Measurements from ENCODE around the gene CDH4. TPM values are rescaled to one million over a fixed set of nuclear protein-coding genes. Genes with fewer than 3 reads are reported as not detected.

Gene CDH4
- total RNA-seq, 1 donor from 2014 or later = 3.2 TPM

DNA sequence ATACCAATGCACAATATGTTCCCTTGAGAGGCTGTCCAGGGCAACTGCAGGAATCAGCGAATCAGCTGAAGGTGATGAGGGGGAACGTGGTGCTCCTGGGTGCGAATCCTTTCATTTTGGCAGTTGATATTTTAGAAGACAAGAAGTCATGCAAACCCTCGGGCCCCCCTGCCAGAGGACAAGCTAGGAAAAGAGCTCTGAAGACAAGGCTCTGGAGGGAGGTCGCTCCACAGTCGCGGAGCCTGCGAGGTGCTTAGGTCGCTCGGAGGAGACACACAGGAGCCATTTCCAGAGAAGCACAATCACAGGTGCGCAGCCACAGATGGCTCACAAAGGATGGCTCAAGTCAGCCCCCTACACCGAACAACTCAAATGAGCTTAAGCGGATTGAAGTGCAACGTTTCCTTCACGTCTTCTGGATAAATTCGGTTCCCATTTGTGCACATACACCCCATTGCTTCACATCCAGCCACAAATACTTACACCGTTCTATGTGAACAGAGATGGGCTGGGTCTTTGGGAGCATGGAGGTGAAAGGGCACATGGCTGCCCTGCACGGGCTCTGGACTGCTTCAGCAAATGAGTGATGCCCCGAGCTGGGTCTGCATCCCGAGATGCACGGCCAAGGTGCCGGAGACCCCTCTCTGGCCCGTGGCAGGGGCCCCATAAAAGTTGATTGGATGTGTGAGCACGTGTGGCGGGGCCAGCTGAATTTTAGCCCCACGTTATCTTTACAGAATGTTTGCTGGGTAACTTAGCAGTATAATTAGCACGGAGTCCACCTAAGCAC, 527.3 kb downstream of the CDH4 start:
- H3K27me3 Mint-ChIP-seq (ENCODE audit: low read depth, unreplicated experiment) = peaks cover 60% of the 10 kb centered on the region
- DNase-seq (ENCODE audit: low read depth) = no peak
- no peak overlapping the region for H3K4me3 ChIP-seq (ENCODE audit: insufficient read depth, low read depth, low read length)
- H3K27me3 ChIP-seq (ENCODE audit: insufficient read depth, low read length) = no peaks in the 10 kb centered on the region
- no peaks in the 10 kb centered on the region for H4K20me1 ChIP-seq (ENCODE audit: insufficient read depth, low read length)
- no peaks in the 10 kb centered on the region for H3K36me3 ChIP-seq (ENCODE audit: insufficient read depth, low read length)
- TF ChIP-seq, protein P1, sequence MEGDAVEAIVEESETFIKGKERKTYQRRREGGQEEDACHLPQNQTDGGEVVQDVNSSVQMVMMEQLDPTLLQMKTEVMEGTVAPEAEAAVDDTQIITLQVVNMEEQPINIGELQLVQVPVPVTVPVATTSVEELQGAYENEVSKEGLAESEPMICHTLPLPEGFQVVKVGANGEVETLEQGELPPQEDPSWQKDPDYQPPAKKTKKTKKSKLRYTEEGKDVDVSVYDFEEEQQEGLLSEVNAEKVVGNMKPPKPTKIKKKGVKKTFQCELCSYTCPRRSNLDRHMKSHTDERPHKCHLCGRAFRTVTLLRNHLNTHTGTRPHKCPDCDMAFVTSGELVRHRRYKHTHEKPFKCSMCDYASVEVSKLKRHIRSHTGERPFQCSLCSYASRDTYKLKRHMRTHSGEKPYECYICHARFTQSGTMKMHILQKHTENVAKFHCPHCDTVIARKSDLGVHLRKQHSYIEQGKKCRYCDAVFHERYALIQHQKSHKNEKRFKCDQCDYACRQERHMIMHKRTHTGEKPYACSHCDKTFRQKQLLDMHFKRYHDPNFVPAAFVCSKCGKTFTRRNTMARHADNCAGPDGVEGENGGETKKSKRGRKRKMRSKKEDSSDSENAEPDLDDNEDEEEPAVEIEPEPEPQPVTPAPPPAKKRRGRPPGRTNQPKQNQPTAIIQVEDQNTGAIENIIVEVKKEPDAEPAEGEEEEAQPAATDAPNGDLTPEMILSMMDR (IDR thresholded peaks at IDR 0.05; ENCODE audit: insufficient read depth, low read depth, low read length) = no peak
- TF ChIP-seq EZH2 (IDR thresholded peaks at IDR 0.05; ENCODE audit: insufficient read depth, low read length) = no peak
- no peak overlapping the region for H3K4me3 Mint-ChIP-seq (ENCODE audit: unreplicated experiment)
- H3K27ac Mint-ChIP-seq (ENCODE audit: unreplicated experiment) = no peak overlapping the region
- H3K36me3 Mint-ChIP-seq (ENCODE audit: low read depth, unreplicated experiment) = no peaks in the 10 kb centered on the region
- H3K4me2 ChIP-seq (ENCODE audit: low read length) = no peak overlapping the region
- no peaks in the 10 kb centered on the region for H3K9me3 ChIP-seq (ENCODE audit: insufficient read depth, low read depth, low read length)
- FAIRE-seq = no peak
- no peaks in the 10 kb centered on the region for H3K4me1 Mint-ChIP-seq (ENCODE audit: low read depth, unreplicated experiment)
- no peak overlapping the region for H3K27ac ChIP-seq (ENCODE audit: low read depth, low read length)
- H2AFZ ChIP-seq (ENCODE audit: low read depth, low read length) = no peak overlapping the region
- no peaks in the 10 kb centered on the region for H3K4me1 ChIP-seq (ENCODE audit: insufficient read depth, low read length)
- H3K79me2 ChIP-seq (ENCODE audit: insufficient read depth, low read length) = no peaks in the 10 kb centered on the region
- H3K9ac ChIP-seq (ENCODE audit: low read length) = no peak overlapping the region
- H3K9me3 Mint-ChIP-seq (ENCODE audit: unreplicated experiment) = peaks cover 14% of the 10 kb centered on the region

- H3K36me3 ChIP-seq (ENCODE audit: insufficient read depth, low read length) = no peaks in the 10 kb centered on the region
- H3K4me1 ChIP-seq (ENCODE audit: insufficient read depth, low read length) = no peaks in the 10 kb centered on the region
These were observed 528.0 kb downstream of the CDH4 start for GRCh38 chr20:61780066-61780465.

More at GRCh38 chr20:61780066-61780465, 528.0 kb downstream of the CDH4 start:
- Histone ChIP-seq H3K4me3 (ENCODE audit: insufficient read depth, low read depth, low read length) (no peak overlapping the region), H3K9ac (ENCODE audit: low read length) (no peak overlapping the region), H3K27ac (ENCODE audit: low read depth, low read length) (no peak overlapping the region), H3K9me3 (ENCODE audit: insufficient read depth, low read depth, low read length) (no peaks in the 10 kb centered on the region), H2AFZ (ENCODE audit: low read depth, low read length) (no peak overlapping the region), H3K79me2 (ENCODE audit: insufficient read depth, low read length) (no peaks in the 10 kb centered on the region), H3K4me2 (ENCODE audit: low read length) (no peak overlapping the region), H4K20me1 (ENCODE audit: insufficient read depth, low read length) (no peaks in the 10 kb centered on the region), H3K27me3 (ENCODE audit: insufficient read depth, low read length) (no peaks in the 10 kb centered on the region)
- H3K4me1 Mint-ChIP-seq (ENCODE audit: low read depth, unreplicated experiment) = no peaks in the 10 kb centered on the region
- FAIRE-seq (no peak), DNase-seq (ENCODE audit: low read depth) (no peak)
- no peak overlapping the region for H3K27ac Mint-ChIP-seq (ENCODE audit: unreplicated experiment)
- no peak overlapping the region for H3K4me3 Mint-ChIP-seq (ENCODE audit: unreplicated experiment)
- H3K36me3 Mint-ChIP-seq (ENCODE audit: low read depth, unreplicated experiment) = no peaks in the 10 kb centered on the region
- H3K27me3 Mint-ChIP-seq (ENCODE audit: low read depth, unreplicated experiment) = peaks cover 56% of the 10 kb centered on the region
- TF ChIP-seq, protein P1 (IDR thresholded peaks at IDR 0.05; ENCODE audit: insufficient read depth, low read depth, low read length) = no peak
- no peak for TF ChIP-seq EZH2 (IDR thresholded peaks at IDR 0.05; ENCODE audit: insufficient read depth, low read length)
- H3K9me3 Mint-ChIP-seq (ENCODE audit: unreplicated experiment) = peaks cover 14% of the 10 kb centered on the region

Measured in astrocyte (in vitro differentiated cells and primary cell).